ENCODE results near the gene ABAT.

ABAT gene

GRCh38 chr16:8674413-8675022, at the start of gene ABAT:
TSS of gene ABAT (plus strand) at chr16:8674617. CDS start at chr16:8735740, 61,123 bp downstream.
- in situ Hi-C loops (cut with MboI; ENCODE audit: low pct_unique_long_range_greater_than_20kb, low sequenced_read_pairs, unreplicated experiment): loop anchor here (10.0 to 25.0 kb wide), 2 partner anchors 120 to 463 kb away; partner anchors contain the start of genes PMM2 and TMEM186
- DNase-seq (ENCODE audit: low spot score): peak; percentile 97
- TF ChIP-seq CTCF (IDR thresholded peaks at IDR 0.05; ENCODE audit: extremely low read depth, insufficient read depth, missing control alignments): no peak

GRCh38 chr16:8625491-8626087, 48.8 kb upstream of the ABAT start:
- no peak for TF ChIP-seq CTCF (IDR thresholded peaks at IDR 0.05; ENCODE audit: extremely low read depth, insufficient read depth, missing control alignments)
- in situ Hi-C loops (cut with MboI; ENCODE audit: low pct_unique_long_range_greater_than_20kb, low sequenced_read_pairs, unreplicated experiment): no loop called here

GRCh38 chr16:8626946-8627345, 47.5 kb upstream of the ABAT start:
- TF ChIP-seq CTCF (IDR thresholded peaks at IDR 0.05; ENCODE audit: extremely low read depth, insufficient read depth, missing control alignments): no peak
- DNase-seq (ENCODE audit: low spot score): no peak
- in situ Hi-C loops (cut with MboI; ENCODE audit: low pct_unique_long_range_greater_than_20kb, low sequenced_read_pairs, unreplicated experiment): no loop called here

More at GRCh38 chr16:8625491-8626087, 48.8 kb upstream of the ABAT start:
- DNase-seq (ENCODE audit: low spot score): no peak

- in situ Hi-C loops (cut with MboI; ENCODE audit: low pct_unique_long_range_greater_than_20kb, low sequenced_read_pairs, unreplicated experiment): no loop called here
- no peak for DNase-seq (ENCODE audit: low spot score)
- no peak for TF ChIP-seq CTCF (IDR thresholded peaks at IDR 0.05; ENCODE audit: extremely low read depth, insufficient read depth, missing control alignments)
Observed at GRCh38 chr16:8627456-8627855, 47.0 kb upstream of the ABAT start.

- DNase-seq (ENCODE audit: low spot score): no peak
- in situ Hi-C loops (cut with MboI; ENCODE audit: low pct_unique_long_range_greater_than_20kb, low sequenced_read_pairs, unreplicated experiment): no loop called here
- TF ChIP-seq CTCF (IDR thresholded peaks at IDR 0.05; ENCODE audit: extremely low read depth, insufficient read depth, missing control alignments): no peak
Observed at GRCh38 chr16:8628981-8629725, 45.3 kb upstream of the ABAT start.

- no peak for TF ChIP-seq CTCF (IDR thresholded peaks at IDR 0.05; ENCODE audit: extremely low read depth, insufficient read depth, missing control alignments)
- in situ Hi-C loops (cut with MboI; ENCODE audit: low pct_unique_long_range_greater_than_20kb, low sequenced_read_pairs, unreplicated experiment): no loop called here
- no peak for DNase-seq (ENCODE audit: low spot score)
Observed at GRCh38 chr16:8630255-8630953, 44.0 kb upstream of the ABAT start.
